ENCODE data around the gene HAUS7. TPM values are rescaled to one million over a fixed set of nuclear protein-coding genes. Genes with fewer than 3 reads are reported as not detected.

The HAUS7 gene
- total and polyA plus RNA-seq, 2 of the 8 experiments (the other 6 are each of a cell fraction or from before 2014, with no cell fraction given) = 45.4 to 54.0 TPM

- H3K27ac ChIP-seq (ENCODE audit: low read depth, low read length) = no peak overlapping the region
- H3K9me3 ChIP-seq (ENCODE audit: insufficient read depth in 2 of 2, low read depth in 1 of 2, low read length in 1 of 2) = no peaks in the 10 kb centered on the region
- no peak overlapping the region for H2BK20ac ChIP-seq (ENCODE audit: low read length)
- no peak overlapping the region for H4K91ac ChIP-seq (replicated peaks; ENCODE audit: insufficient read length, low read length)
- ChIA-PET CTCF (ENCODE audit: partially characterized antibody) (no interaction called here), POLR2A (ENCODE audit: partially characterized antibody) (interaction anchor here (0.6 kb wide), 1 partner anchor 102 kb away, joined by 3 read pairs; no protein-coding TSS in a partner anchor)
- H2BK15ac ChIP-seq (ENCODE audit: low read length) = no peak overlapping the region
- no peak overlapping the region for H3K14ac ChIP-seq (ENCODE audit: insufficient read length)
- H3K23me2 ChIP-seq (ENCODE audit: low read depth, low read length) = peaks cover 5% of the 10 kb centered on the region; the same call in 1 of the 2 replicates
- H3K4ac ChIP-seq (replicated peaks; ENCODE audit: insufficient read length, low read depth, low read length) = no peak overlapping the region
- H4K8ac ChIP-seq (ENCODE audit: extremely low read depth, insufficient read depth, low read length) = no peak overlapping the region
- H3K36me3 ChIP-seq (ENCODE audit: control insufficient read depth in 2 of 4, insufficient read depth in 4 of 4, low read length in 3 of 4) = peaks cover 0 to 4% (median 2%) of the 10 kb centered on the region in 4 experiments; a peak in 5 of 8 replicates
- H3K56ac ChIP-seq (replicated peaks; ENCODE audit: insufficient read length, low read depth, low read length) = no peak overlapping the region
- peaks cover 0 to 3% of the 10 kb centered on the region in 2 experiments for H4K20me1 ChIP-seq (replicated peaks in 1 of 2; ENCODE audit: control insufficient read depth in 1 of 2, insufficient read depth in 2 of 2, low read length in 2 of 2)
- peaks cover 0 to 4% of the 10 kb centered on the region in 2 experiments; a peak in 1 of 4 replicates for H3K79me2 ChIP-seq (ENCODE audit: control insufficient read depth in 1 of 2, insufficient read depth in 2 of 2, low read length in 2 of 2)
- no peak overlapping the region for H2AFZ ChIP-seq (ENCODE audit: low read length)
- H2AK5ac ChIP-seq (ENCODE audit: low read depth, low read length) = no peak overlapping the region
- DNase-seq (ENCODE audit: low read depth in 1 of 2, low spot score in 2 of 2) (no peak), FAIRE-seq (no peak)
- H2BK120ac ChIP-seq (replicated peaks; ENCODE audit: low read depth, low read length) = no peak overlapping the region
- H3K4me3 ChIP-seq (ENCODE audit: extremely low read depth in 1 of 4, insufficient read depth in 2 of 4, low read depth in 3 of 4, low read length in 4 of 4) = no peak overlapping the region
- no peak overlapping the region for H3K4me2 ChIP-seq (ENCODE audit: insufficient read depth in 1 of 2, low read depth in 2 of 2, low read length in 2 of 2)
- H3K23ac ChIP-seq (ENCODE audit: insufficient read length) = no peak overlapping the region
- peaks cover 3% of the 10 kb centered on the region; the same call in 1 of the 2 replicates for H3K79me1 ChIP-seq (ENCODE audit: low read depth, low read length)
- H4K5ac ChIP-seq (ENCODE audit: insufficient read length, low read depth, low read length) = no peak overlapping the region
- no peak for TF ChIP-seq SP1 (IDR thresholded peaks at IDR 0.05; ENCODE audit: low read depth, low read length)
- no peak for TF ChIP-seq CTCF (IDR thresholded peaks at IDR 0.05; ENCODE audit: control extremely low read depth in 1 of 3, insufficient read depth in 1 of 3, low read depth in 1 of 3, low read length in 3 of 3)
- TF ChIP-seq CEBPB (IDR thresholded peaks at IDR 0.05; ENCODE audit: low read depth, low read length) = no peak
- no peak for TF ChIP-seq SIX5 (IDR thresholded peaks at IDR 0.05; ENCODE audit: low read depth, low read length)
- no peak for TF ChIP-seq KDM5A (IDR thresholded peaks at IDR 0.05; ENCODE audit: low read length)
- no peak overlapping the region for H2BK5ac ChIP-seq (ENCODE audit: low read depth, low read length)
- H3K4me1 ChIP-seq (replicated peaks in 1 of 4; ENCODE audit: control insufficient read depth in 3 of 4, insufficient read depth in 4 of 4, low read length in 3 of 4) = 0 out of 7 replicates have a peak, but pooled peaks cover 0 to 2% (median 0%) of the 10 kb centered on the region in 4 experiments
- WGBS, 2 experiments (ENCODE audit: extremely low coverage in 1 of 2, insufficient coverage in 1 of 2, insufficient read length in 1 of 2, insufficient replicate concordance in 2 of 2, low coverage in 1 of 2, low lambda C conversion rate in 2 of 2, missing lambda C conversion rate in 1 of 2) = 94% methylated on average over 6 of the region's 19 CpGs; no CpG with 5 or more reads in 1 of the 2 experiments
- H3K18ac ChIP-seq (ENCODE audit: extremely low read depth, low read length) = no peak overlapping the region
- H3K27me3 ChIP-seq (replicated peaks in 1 of 4; ENCODE audit: control insufficient read depth in 3 of 4, extremely low read depth in 1 of 4, insufficient read depth in 3 of 4, low read length in 3 of 4) = no peaks in the 10 kb centered on the region
- H3K9ac ChIP-seq (replicated peaks in 1 of 4; ENCODE audit: extremely low read depth in 1 of 4, low read depth in 3 of 4, low read length in 3 of 4) = no peak overlapping the region
- no peak overlapping the region for H2BK12ac ChIP-seq (ENCODE audit: low read depth, low read length)
These were observed 4.5 kb downstream of the HAUS7 start for GRCh38 chrX:153465691-153466380.
